ENCODE data around the gene CD6.

DNA sequence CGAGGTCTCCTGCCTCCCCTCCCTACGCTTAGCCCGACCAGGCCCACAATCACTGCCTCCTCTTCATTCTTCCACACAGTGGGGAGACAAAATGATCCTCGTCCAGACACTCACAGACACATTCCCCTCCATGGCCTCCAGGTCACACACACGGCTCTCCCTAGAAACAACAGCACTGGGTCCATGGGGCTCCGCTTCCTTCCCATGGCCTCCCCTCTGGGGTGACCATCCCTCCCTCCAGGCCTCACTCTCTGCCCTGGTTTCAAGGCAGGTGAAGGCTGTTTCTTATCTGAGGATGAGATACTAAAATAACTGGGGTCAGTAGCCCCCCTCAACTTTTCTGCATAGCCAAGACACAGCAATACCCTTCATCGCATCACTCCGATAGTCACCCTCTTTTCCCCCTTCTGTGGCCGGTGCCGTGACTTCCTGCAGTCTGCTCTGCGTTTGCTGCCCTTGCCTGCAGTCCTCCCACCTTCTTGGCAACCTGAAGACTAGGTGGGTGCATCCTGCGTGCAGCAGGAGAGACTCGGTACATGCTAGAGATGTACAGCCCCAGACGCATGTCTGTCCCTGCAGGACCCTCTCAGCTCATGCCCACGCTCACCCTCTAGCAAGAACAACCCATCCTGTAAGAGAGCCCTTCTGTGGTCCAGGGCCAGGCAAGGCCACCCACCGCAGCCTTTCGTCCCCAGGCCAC is 55.8 kb downstream of the CD6 start:
- TF ChIP-seq GATA2 (IDR thresholded peaks at IDR 0.05; ENCODE audit: low read depth, low read length) (no peak), GATA3 (IDR thresholded peaks at IDR 0.05; ENCODE audit: low read depth, low read length) (no peak)
